ENCODE measurements around the gene CDRT4. TPM values are rescaled to one million over a fixed set of nuclear protein-coding genes. Genes with fewer than 3 reads are reported as not detected.

CDRT4 gene
- total and polyA plus RNA-seq, 2 donors (not counting 3 experiments of a cell fraction or from before 2014, with no cell fraction given): 11.5 to 13.6 TPM

- TF ChIP-seq MYC (IDR thresholded peaks at IDR 0.05; ENCODE audit: low read depth, low read length) (no peak), FOS (IDR thresholded peaks at IDR 0.05; ENCODE audit: borderline replicate concordance, insufficient read depth, low read length) (no peak), POLR2A (IDR thresholded peaks at IDR 0.05; ENCODE audit: low read depth, low read length) (no peak)
- Histone ChIP-seq H3K9ac (replicated peaks; ENCODE audit: extremely low read depth, insufficient read depth, low read length) (no peak overlapping the region), H3K9me3 (replicated peaks; ENCODE audit: control insufficient read depth, insufficient read depth, low read length) (no peaks in the 10 kb centered on the region), H2AFZ (ENCODE audit: low read depth, low read length) (no peak overlapping the region), H3K4me1 (ENCODE audit: control insufficient read depth, extremely low read depth, insufficient read depth, low read length) (peaks cover 23% of the 10 kb centered on the region), H3K27me3 (ENCODE audit: control insufficient read depth in 2 of 2, insufficient read depth in 2 of 2, low read length in 2 of 2) (no peaks in the 10 kb centered on the region), H3K4me3 (replicated peaks in 1 of 3; ENCODE audit: insufficient read depth in 1 of 3, low read depth in 1 of 3, low read length in 3 of 3) (no peak overlapping the region), H3K36me3 (ENCODE audit: control insufficient read depth in 2 of 2, extremely low read depth in 1 of 2, insufficient read depth in 2 of 2, low read length in 2 of 2) (peaks cover 0 to 5% of the 10 kb centered on the region in 2 experiments), H4K20me1 (replicated peaks; ENCODE audit: control insufficient read depth, extremely low read depth, insufficient read depth, low read length) (no peaks in the 10 kb centered on the region), H3K4me2 (ENCODE audit: insufficient read depth, low read length) (no peak overlapping the region), H3K79me2 (ENCODE audit: control insufficient read depth, insufficient read depth, low read length) (no peaks in the 10 kb centered on the region), H3K9me1 (replicated peaks; ENCODE audit: control insufficient read depth, extremely low read depth, insufficient read depth, low read length) (no peaks in the 10 kb centered on the region), H3K27ac (ENCODE audit: insufficient read depth, low read depth, low read length) (no peak overlapping the region)
- ChIA-PET POLR2A (no interaction called here), CTCF (interaction anchor here (0.7 to 1.8 kb wide), 6 partner anchors 8 to 254 kb away, joined by 3 to 15 read pairs (median 4); no protein-coding TSS in a partner anchor)
- peak; percentile 15 for FAIRE-seq
- no TSS peak for BruUV-seq (replicated peaks)
- no peak for DNase-seq (ENCODE audit: low read depth, low spot score)
- intact Hi-C loops (cut with micrococcal nuclease): no loop called here
- dilution Hi-C loops (cut with MboI; ENCODE audit: extremely low pct_ligation_motif_present, low sequenced_read_pairs): no loop called here
Observed at GRCh38 chr17:15511142-15511541, 43.7 kb upstream of the CDRT4 start.

GRCh38 chr17:15510361-15510760 lies 42.9 kb upstream of the CDRT4 start:
- Histone ChIP-seq H3K27ac (ENCODE audit: insufficient read depth, low read depth, low read length) (peak overlapping the region; percentile 23), H2AFZ (ENCODE audit: low read depth, low read length) (no peak overlapping the region), H3K9ac (replicated peaks; ENCODE audit: extremely low read depth, insufficient read depth, low read length) (no peak overlapping the region), H3K4me2 (ENCODE audit: insufficient read depth, low read length) (no peak overlapping the region), H4K20me1 (replicated peaks; ENCODE audit: control insufficient read depth, extremely low read depth, insufficient read depth, low read length) (no peaks in the 10 kb centered on the region), H3K27me3 (ENCODE audit: control insufficient read depth in 2 of 2, insufficient read depth in 2 of 2, low read length in 2 of 2) (no peaks in the 10 kb centered on the region), H3K36me3 (ENCODE audit: control insufficient read depth in 2 of 2, extremely low read depth in 1 of 2, insufficient read depth in 2 of 2, low read length in 2 of 2) (no peaks in the 10 kb centered on the region), H3K4me3 (replicated peaks in 1 of 3; ENCODE audit: insufficient read depth in 1 of 3, low read depth in 1 of 3, low read length in 3 of 3) (no peak overlapping the region), H3K9me1 (replicated peaks; ENCODE audit: control insufficient read depth, extremely low read depth, insufficient read depth, low read length) (no peaks in the 10 kb centered on the region), H3K4me1 (ENCODE audit: control insufficient read depth, extremely low read depth, insufficient read depth, low read length) (peaks cover 15% of the 10 kb centered on the region), H3K9me3 (replicated peaks; ENCODE audit: control insufficient read depth, insufficient read depth, low read length) (no peaks in the 10 kb centered on the region), H3K79me2 (ENCODE audit: control insufficient read depth, insufficient read depth, low read length) (no peaks in the 10 kb centered on the region)
- ChIA-PET POLR2A (no interaction called here), CTCF (interaction anchor here (0.9 to 1.8 kb wide), 6 partner anchors 7 to 254 kb away, joined by 3 to 15 read pairs (median 4); no protein-coding TSS in a partner anchor)
- TF ChIP-seq FOS (IDR thresholded peaks at IDR 0.05; ENCODE audit: borderline replicate concordance, insufficient read depth, low read length) (peak; percentile 39), MYC (IDR thresholded peaks at IDR 0.05; ENCODE audit: low read depth, low read length) (no peak), EZH2 (IDR thresholded peaks at IDR 0.05; ENCODE audit: borderline replicate concordance, low read depth, low read length, severe bottlenecking) (no peak), JUN (IDR thresholded peaks at IDR 0.05; ENCODE audit: borderline replicate concordance, insufficient read depth, insufficient read length, low read depth) (peak; percentile 39)
- dilution Hi-C loops (cut with MboI; ENCODE audit: extremely low pct_ligation_motif_present, low sequenced_read_pairs) (no loop called here), intact Hi-C loops (cut with micrococcal nuclease) (no loop called here)
- DNase-seq (ENCODE audit: low read depth, low spot score) (peak; percentile 79), FAIRE-seq (peak; percentile 80)
- BruUV-seq (replicated peaks): no TSS peak

All from endothelial cell of umbilical vein (primary cell).